OCI-LY1 (cell line): Measurements from ENCODE around the gene PGA3.
"Not testable (repeated sequence)": the region's sequence is repeated elsewhere in the genome, so short reads cannot be mapped to it uniquely, and the experiment has no call there.

Experiments used
- CTCF ChIP-seq: fragments of 200-600 bp; sonication (generic), shearing (Covaris generic); IDR thresholded peaks from 2 replicates; pipeline ENCODE4 v1.5.1; 2017; ENCODE audit warnings: mild to moderate bottlenecking, antibody characterized with exemption, low read length, moderate library complexity, mixed read lengths
- EZH2 ChIP-seq: fragments of 200-600 bp; sonication (generic), shearing (Covaris generic); IDR thresholded peaks from 2 replicates; pipeline ENCODE4 v1.8.0; 2017; ENCODE audit warnings: borderline replicate concordance, mixed run types, mild to moderate bottlenecking, antibody characterized with exemption, low read length, moderate library complexity, mixed read lengths

DNA sequence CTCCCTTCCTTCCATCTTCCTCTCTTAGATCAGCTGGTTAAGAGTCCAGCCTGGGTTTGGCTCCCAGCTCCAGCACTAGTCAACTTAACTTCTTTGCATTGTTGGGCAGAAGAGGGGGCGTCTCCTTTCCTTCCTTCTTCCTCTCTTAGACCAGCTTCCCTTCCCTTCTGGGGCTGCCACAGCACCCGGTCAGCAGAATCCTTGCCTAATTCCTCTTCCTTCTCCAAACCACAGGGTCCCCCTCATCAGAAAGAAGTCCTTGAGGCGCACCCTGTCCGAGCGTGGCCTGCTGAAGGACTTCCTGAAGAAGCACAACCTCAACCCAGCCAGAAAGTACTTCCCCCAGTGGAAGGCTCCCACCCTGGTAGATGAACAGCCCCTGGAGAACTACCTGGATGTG lies 558 bp downstream of the PGA3 start:
- not testable (repeated sequence) for TF ChIP-seq CTCF, EZH2
